ENCODE data around the gene DCAF4.

Gene DCAF4

DNA sequence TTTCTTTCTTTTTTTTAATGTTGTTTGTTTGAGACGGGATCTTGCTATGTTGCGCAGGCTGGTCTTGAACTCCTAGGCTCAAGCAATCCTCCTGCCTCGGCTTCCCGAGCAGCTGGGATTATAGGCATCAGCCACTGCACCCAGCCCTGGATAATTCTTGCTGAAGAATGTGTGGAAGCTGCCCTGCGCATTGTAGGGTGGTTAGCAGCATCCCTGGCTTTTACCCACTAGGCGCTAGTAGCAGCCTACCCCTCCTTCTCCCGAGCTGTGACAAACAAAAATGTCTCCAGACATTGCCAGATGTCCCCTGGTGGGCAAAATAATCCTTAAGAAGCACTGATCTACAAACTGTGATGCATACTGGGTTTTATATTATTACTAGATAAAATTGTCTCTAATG lies 6.6 kb downstream of the DCAF4 start:
- CTCF ChIA-PET, result interaction anchor here (0.6 kb wide), 1 partner anchor 419 kb away, joined by 3 read pairs; no protein-coding TSS in a partner anchor
- POLR2A ChIA-PET (ENCODE audit: low non-redundant PET), result no interaction called here
- no peak overlapping the region for H3K27ac ChIP-seq
- TF ChIP-seq, protein P1, sequence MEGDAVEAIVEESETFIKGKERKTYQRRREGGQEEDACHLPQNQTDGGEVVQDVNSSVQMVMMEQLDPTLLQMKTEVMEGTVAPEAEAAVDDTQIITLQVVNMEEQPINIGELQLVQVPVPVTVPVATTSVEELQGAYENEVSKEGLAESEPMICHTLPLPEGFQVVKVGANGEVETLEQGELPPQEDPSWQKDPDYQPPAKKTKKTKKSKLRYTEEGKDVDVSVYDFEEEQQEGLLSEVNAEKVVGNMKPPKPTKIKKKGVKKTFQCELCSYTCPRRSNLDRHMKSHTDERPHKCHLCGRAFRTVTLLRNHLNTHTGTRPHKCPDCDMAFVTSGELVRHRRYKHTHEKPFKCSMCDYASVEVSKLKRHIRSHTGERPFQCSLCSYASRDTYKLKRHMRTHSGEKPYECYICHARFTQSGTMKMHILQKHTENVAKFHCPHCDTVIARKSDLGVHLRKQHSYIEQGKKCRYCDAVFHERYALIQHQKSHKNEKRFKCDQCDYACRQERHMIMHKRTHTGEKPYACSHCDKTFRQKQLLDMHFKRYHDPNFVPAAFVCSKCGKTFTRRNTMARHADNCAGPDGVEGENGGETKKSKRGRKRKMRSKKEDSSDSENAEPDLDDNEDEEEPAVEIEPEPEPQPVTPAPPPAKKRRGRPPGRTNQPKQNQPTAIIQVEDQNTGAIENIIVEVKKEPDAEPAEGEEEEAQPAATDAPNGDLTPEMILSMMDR (conservative IDR thresholded peaks at IDR 0.05; ENCODE audit: low read depth), result no peak
- DNase-seq (ENCODE audit: low spot score), result no peak

GRCh38 chr14:72939630-72940029 lies 13.4 kb downstream of the DCAF4 start:
- TF ChIP-seq, protein P1 (conservative IDR thresholded peaks at IDR 0.05; ENCODE audit: low read depth), result no peak
- no peak overlapping the region for H3K27ac ChIP-seq
- DNase-seq (ENCODE audit: low spot score), result no peak
- CTCF ChIA-PET, result interaction anchor here (0.7 to 1.1 kb wide), 2 partner anchors 9 to 1083 kb away, joined by 3 to 4 read pairs; no protein-coding TSS in a partner anchor
- POLR2A ChIA-PET (ENCODE audit: low non-redundant PET), result no interaction called here

GRCh38 chr14:72941286-72941985 lies 15.2 kb downstream of the DCAF4 start:
- CTCF ChIA-PET, result interaction anchor here (0.7 kb wide), 1 partner anchor 286 kb away, joined by 4 read pairs; no protein-coding TSS in a partner anchor
- POLR2A ChIA-PET (ENCODE audit: low non-redundant PET), result no interaction called here
- no peak overlapping the region for H3K27ac ChIP-seq
- TF ChIP-seq, protein P1 (conservative IDR thresholded peaks at IDR 0.05; ENCODE audit: low read depth), result no peak
- no peak for DNase-seq (ENCODE audit: low spot score)

GRCh38 chr14:72942934-72943333 lies 16.7 kb downstream of the DCAF4 start:
- H3K27ac ChIP-seq, result no peak overlapping the region
- ChIA-PET CTCF (no interaction called here), POLR2A (ENCODE audit: low non-redundant PET) (no interaction called here)
- TF ChIP-seq, protein P1 (conservative IDR thresholded peaks at IDR 0.05; ENCODE audit: low read depth), result no peak
- DNase-seq (ENCODE audit: low spot score), result no peak

DNA sequence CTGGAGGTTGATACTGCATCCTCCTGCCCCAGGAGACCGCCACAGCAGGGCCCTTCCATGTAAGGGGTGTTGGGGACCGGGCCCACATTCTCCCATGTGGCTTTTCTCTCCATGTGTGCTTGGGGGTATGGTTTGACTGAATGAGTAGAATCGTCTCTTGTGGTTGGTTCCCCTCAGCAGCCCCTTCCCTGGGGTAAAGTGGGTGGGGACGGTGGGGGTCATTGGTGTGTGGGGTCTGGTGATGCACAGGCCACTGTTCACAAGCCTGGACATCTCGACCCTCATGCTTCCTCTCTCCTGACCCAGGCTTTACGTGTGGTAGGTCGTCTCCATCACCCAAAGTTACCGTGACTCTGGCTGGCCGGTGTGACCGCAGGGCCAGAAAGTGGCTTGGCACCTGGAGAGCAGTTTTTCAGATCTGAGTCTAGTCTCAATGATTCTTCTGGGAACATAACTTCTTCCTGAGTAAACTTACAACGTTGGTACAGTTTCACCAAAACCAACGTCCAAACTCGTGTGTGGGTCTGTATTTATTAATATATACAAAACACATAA lies 17.7 kb downstream of the DCAF4 start:
- CTCF ChIA-PET, result no interaction called here
- TF ChIP-seq, protein P1 (conservative IDR thresholded peaks at IDR 0.05; ENCODE audit: low read depth), result no peak
- H3K27ac ChIP-seq, result no peak overlapping the region
- POLR2A ChIA-PET (ENCODE audit: low non-redundant PET), result no interaction called here
- DNase-seq (ENCODE audit: low spot score), result no peak

DNA sequence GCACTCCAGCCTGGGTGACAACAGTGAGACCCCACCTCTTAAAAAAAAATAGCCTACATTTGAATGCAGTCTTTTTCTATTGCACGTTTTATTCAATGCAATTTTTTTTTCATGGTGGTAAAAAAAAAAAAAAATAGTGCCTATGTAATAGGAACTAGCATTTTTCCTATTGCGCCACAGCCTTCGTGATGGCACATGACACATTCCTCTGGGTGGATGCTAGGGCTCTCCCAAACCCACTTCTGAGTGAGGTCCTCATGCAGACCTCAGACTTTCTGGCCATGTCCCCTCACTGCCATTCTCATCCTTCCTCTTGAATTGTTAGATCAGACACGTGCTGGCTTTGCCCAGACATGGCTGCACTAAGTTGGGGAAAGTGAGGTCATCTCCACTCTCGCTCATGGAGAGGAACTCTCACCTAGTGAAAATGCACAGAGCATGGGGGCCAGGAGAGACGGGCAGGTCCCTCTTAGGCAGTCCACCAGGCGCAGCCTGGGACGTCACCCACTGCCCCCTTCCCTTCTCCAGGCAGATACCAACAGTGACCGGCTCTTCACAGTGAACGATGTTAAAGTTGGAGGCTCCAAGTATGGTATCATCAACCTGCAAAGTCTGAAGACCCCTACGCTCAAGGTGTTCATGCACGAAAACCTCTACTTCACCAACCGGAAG lies 19.2 kb downstream of the DCAF4 start:
- TF ChIP-seq, protein P1 (conservative IDR thresholded peaks at IDR 0.05; ENCODE audit: low read depth), result no peak
- CTCF ChIA-PET, result no interaction called here
- no peak for DNase-seq (ENCODE audit: low spot score)
- H3K27ac ChIP-seq, result no peak overlapping the region
- POLR2A ChIA-PET (ENCODE audit: low non-redundant PET), result no interaction called here
